GM11168 (cell line): ENCODE measurements around the gene TRIM24.
"Not testable (repeated sequence)": the region's sequence is repeated elsewhere in the genome, so short reads cannot be mapped to it uniquely, and the experiment has no call there.

Source experiments
- in situ Hi-C: fragments of 300-500 bp; cut with MboI; formaldehyde crosslinking; loops from one replicate; pipeline ENCODE4 v1.12.0; 2022; ENCODE audit warnings: low sequenced_read_pairs; ENCODE audit not compliant: unreplicated experiment

The TRIM24 gene

GRCh38 chr7:138524259-138524658 is 64.2 kb downstream of the TRIM24 start:
- in situ Hi-C loops, result no loop called here

GRCh38 chr7:138525757-138526156 is 65.7 kb downstream of the TRIM24 start:
- in situ Hi-C loops, result no loop called here

GRCh38 chr7:138527746-138528223 is 67.7 kb downstream of the TRIM24 start:
- in situ Hi-C loops, result no loop called here

- in situ Hi-C loops, result not testable (repeated sequence)
These were observed 76.8 kb downstream of the TRIM24 start for GRCh38 chr7:138536833-138537232.

DNA sequence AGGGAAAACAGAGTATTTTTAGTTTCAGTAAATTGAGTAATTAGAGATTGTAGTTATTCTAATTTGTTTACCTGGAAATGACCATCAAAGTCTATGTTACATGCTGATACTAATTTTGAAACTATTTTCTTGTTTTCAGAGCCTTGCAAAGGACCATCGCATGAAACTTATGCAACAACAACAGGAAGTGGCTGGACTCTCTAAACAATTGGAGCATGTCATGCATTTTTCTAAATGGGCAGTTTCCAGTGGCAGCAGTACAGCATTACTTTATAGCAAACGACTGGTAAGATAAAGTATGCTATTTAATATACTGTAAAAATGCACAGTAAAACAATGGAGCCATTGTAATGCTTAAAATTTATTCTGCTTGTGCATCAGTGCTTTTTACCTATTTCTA is 78.5 kb downstream of the TRIM24 start:
- in situ Hi-C loops, result no loop called here

- in situ Hi-C loops, result no loop called here
These were observed 79.1 kb downstream of the TRIM24 start for GRCh38 chr7:138538997-138539644.

GRCh38 chr7:138542183-138542582 is 82.1 kb downstream of the TRIM24 start:
- in situ Hi-C loops, result no loop called here

- in situ Hi-C loops, result no loop called here
These were observed 83.7 kb downstream of the TRIM24 start for GRCh38 chr7:138543739-138544138.

GRCh38 chr7:138545123-138545522 is 85.1 kb downstream of the TRIM24 start:
- in situ Hi-C loops, result no loop called here

GRCh38 chr7:138546064-138546619 is 86.1 kb downstream of the TRIM24 start:
- in situ Hi-C loops, result no loop called here

GRCh38 chr7:138546829-138547228 is 86.8 kb downstream of the TRIM24 start:
- in situ Hi-C loops, result no loop called here

- in situ Hi-C loops, result no loop called here
These were observed 89.0 kb downstream of the TRIM24 start for GRCh38 chr7:138549082-138549481.

DNA sequence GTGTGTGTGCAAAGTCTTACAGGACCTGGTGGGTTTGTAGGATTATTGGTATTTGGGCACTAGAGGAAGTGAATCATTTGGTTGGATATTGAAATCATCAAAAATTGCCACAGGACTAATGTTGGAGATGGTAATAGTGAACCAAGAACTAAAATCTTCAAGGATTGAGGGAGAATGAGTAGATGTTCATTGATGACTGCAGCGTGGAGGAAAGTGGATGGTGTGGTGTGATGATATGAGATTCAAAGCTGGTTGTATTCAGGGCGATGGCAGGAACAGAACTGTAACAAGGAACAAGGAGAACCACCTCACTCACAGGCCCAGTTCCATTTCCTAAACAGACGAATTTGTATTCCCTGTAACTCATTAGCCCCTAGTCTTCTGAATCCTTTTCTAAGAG is 90.3 kb downstream of the TRIM24 start:
- in situ Hi-C loops, result no loop called here

- in situ Hi-C loops, result no loop called here
These were observed 91.0 kb downstream of the TRIM24 start for GRCh38 chr7:138551102-138551501.

DNA sequence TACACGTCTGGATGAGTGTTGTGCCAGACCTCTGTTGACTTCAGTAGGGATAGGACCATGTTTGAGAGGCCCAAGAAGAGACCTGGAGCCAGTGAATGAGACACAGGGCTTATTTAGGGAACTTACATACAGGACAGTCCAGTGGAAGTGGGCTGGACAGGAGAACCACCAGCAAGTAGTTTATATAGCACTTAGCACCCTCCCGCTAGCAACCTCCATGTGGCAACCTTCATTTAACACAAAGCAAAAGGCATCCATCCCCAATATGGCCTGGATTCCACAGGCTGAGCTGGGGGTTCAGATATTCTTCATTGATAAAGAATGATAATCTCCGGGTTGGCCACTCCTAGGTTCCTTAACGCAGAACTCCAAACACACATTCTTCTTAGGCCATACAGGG is 93.7 kb downstream of the TRIM24 start:
- in situ Hi-C loops, result no loop called here

DNA sequence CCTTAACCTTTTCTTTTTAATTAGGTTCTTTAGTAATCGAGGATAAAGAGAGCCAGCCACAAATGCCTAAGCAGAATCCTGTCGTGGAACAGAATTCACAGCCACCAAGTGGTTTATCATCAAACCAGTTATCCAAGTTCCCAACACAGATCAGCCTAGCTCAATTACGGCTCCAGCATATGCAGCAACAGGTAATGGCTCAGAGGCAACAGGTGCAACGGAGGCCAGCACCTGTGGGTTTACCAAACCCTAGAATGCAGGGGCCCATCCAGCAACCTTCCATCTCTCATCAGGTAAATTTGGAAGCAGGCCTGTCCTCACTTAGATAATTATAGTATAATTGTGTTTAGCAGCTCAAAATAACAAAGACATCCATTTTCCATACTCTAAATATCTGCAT is 94.6 kb downstream of the TRIM24 start:
- in situ Hi-C loops, result no loop called here

- in situ Hi-C loops, result no loop called here
These were observed 95.6 kb downstream of the TRIM24 start for GRCh38 chr7:138555684-138556083.

GRCh38 chr7:138556771-138557484 is 96.9 kb downstream of the TRIM24 start:
- in situ Hi-C loops, result no loop called here

GRCh38 chr7:138559448-138559847 is 99.4 kb downstream of the TRIM24 start:
- in situ Hi-C loops, result no loop called here

DNA sequence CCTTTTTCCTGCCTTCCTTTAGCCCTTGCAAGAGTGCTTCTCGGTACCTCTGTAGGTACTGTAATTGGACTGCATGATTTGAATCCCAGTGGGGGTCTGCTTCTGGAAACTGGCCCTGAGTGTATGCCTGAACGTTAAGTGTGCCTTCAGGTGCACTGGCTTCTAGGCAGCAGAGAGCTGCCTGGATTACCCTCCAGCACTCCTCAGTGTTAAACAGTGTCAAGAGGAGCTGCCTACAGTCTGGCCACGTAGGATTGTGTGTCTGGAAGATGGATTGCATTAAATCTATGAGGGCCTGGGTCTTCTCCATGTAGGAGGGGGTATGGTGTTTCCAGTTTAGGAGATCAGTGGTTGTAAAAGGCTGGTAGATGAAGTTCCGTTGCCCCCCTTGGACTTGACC is 103.7 kb downstream of the TRIM24 start:
- in situ Hi-C loops, result no loop called here

DNA sequence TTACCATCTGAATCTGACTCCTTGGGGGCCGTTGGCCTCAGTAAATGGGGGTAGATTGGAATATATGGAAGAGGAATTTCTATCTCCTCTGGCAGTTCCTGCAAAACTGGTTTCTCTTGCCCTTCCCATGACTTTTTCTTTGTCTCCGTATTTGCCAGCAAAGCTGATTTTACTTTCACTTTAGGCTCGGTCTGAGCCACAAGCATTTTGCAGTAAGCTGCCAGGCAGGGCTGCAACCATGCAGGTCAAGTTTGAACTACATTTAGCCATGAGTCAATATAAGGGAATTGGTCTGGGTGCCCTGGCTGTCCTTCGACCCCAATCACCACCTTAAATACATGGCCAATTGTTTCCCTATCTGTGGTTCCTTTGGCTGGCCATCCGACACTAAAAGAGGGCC is 104.3 kb downstream of the TRIM24 start:
- in situ Hi-C loops, result no loop called here

- in situ Hi-C loops, result no loop called here
These were observed 105.0 kb downstream of the TRIM24 start for GRCh38 chr7:138565071-138565450.
